ENCODE data around the gene PCDHA9.
"Not testable (repeated sequence)": the region's sequence is repeated elsewhere in the genome, so short reads cannot be mapped to it uniquely, and the experiment has no call there.

The PCDHA9 gene

GRCh38 chr5:140835622-140836510 lies 12.3 kb upstream of the PCDHA9 start:
- DNase-seq, result no peak

DNA sequence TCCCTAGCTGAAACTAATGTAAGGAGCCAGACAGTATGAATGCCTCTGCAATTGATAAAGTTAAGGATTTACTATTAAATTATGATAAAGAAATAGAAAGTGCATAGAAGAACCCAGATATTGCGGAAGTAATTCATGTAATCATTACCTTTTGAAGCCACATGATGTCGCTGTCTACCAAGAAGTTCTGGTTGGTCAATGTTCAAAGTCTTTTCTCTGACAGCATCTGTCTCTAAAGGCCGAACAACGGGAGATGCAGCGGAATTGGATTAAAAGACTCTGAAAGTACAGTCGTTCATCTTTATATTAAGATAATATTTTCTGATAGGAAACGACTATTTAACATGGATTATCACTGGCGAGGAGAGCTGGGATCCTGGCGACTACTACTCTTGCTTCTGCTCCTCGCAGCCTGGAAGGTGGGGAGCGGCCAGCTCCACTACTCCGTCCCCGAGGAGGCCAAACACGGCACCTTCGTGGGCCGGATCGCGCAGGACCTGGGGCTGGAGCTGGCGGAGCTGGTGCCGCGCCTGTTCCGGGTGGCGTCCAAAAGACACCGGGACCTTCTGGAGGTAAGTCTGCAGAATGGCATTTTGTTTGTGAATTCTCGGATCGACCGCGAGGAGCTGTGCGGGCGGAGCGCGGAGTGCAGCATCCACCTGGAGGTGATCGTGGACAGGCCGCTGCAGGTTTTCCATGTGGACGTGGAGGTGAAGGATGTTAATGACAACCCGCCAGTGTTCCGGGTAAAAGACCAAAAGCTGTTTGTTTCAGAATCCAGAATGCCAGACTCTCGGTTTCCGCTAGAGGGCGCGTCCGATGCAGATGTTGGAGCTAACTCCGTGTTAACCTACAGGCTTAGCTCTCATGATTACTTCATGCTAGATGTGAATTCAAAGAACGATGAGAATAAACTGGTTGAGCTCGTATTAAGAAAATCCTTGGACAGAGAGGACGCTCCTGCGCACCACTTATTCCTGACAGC lies 6.9 kb upstream of the PCDHA9 start, which contains the start of gene PCDHA8:
Gene PCDHA8, plus strand, starts transcription at position 210 of the 985 bp plus-strand sequence. Its CDS starts 135 bp downstream, at position 345.
- no peak for DNase-seq

GRCh38 chr5:140842798-140843733 lies 5.1 kb upstream of the PCDHA9 start:
- no peak for DNase-seq

GRCh38 chr5:140849831-140850634 lies 1.9 kb downstream of the PCDHA9 start:
- not testable (repeated sequence) for DNase-seq

GRCh38 chr5:140855772-140856674 lies 7.8 kb downstream of the PCDHA9 start, which contains the start of gene PCDHA10:
Gene PCDHA10, plus strand, starts transcription at chr5:140855897. Its CDS starts 152 bp downstream, at chr5:140856049.
- DNase-seq, result no peak

GRCh38 chr5:140857177-140857986 lies 9.2 kb downstream of the PCDHA9 start:
- no peak for DNase-seq

- DNase-seq, result no peak
Observed at GRCh38 chr5:140857987-140858240, 9.7 kb downstream of the PCDHA9 start.

- DNase-seq, result no peak
Observed at GRCh38 chr5:140862441-140863295, 14.5 kb downstream of the PCDHA9 start.

- no peak for DNase-seq
Observed at GRCh38 chr5:140868721-140869554, 20.8 kb downstream of the PCDHA9 start, which contains the start of gene PCDHA11. Gene PCDHA11, plus strand, starts transcription at chr5:140868957. Its CDS starts 147 bp downstream, at chr5:140869104.

DNA sequence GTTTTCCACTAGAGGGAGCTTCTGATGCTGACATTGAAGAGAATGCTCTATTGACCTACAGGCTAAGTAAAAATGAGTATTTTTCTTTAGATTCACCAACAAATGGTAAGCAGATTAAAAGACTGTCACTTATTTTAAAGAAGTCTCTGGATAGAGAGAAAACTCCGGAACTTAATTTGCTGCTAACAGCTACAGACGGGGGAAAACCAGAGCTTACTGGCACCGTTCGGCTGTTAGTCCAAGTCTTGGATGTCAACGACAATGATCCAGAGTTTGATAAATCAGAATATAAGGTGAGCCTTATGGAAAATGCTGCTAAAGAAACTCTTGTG lies 21.3 kb downstream of the PCDHA9 start:
- DNase-seq, result no peak

DNA sequence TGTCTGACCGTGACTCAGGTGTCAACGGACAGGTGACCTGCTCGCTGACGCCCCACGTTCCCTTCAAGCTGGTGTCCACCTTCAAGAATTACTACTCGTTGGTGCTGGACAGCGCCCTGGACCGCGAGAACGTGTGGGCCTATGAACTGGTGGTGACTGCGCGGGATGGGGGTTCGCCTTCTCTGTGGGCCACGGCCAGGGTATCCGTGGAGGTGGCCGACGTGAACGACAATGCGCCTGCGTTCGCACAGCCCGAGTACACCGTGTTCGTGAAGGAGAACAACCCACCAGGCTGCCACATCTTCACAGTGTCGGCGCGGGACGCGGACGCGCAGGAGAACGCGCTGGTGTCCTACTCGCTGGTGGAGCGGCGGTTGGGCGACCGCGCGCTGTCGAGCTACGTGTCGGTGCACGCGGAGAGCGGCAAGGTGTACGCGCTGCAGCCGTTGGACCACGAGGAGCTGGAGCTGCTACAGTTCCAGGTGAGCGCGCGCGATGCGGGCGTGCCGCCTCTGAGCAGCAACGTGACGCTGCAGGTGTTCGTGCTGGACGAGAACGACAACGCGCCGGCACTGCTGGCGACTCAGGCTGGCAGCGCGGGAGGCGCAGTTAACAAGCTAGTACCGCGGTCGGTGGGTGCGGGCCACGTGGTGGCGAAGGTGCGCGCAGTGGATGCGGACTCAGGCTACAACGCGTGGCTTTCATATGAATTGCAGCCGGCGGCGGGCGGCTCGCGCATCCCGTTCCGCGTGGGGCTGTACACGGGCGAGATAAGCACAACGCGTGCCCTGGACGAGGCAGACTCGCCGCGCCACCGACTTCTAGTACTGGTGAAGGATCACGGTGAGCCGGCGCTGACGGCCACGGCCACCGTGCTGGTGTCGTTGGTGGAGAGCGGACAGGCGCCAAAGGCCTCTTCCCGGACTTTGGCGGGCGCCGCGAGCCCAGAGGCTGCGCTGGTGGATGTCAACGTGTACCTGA lies 22.3 kb downstream of the PCDHA9 start:
- no peak for DNase-seq

DNA sequence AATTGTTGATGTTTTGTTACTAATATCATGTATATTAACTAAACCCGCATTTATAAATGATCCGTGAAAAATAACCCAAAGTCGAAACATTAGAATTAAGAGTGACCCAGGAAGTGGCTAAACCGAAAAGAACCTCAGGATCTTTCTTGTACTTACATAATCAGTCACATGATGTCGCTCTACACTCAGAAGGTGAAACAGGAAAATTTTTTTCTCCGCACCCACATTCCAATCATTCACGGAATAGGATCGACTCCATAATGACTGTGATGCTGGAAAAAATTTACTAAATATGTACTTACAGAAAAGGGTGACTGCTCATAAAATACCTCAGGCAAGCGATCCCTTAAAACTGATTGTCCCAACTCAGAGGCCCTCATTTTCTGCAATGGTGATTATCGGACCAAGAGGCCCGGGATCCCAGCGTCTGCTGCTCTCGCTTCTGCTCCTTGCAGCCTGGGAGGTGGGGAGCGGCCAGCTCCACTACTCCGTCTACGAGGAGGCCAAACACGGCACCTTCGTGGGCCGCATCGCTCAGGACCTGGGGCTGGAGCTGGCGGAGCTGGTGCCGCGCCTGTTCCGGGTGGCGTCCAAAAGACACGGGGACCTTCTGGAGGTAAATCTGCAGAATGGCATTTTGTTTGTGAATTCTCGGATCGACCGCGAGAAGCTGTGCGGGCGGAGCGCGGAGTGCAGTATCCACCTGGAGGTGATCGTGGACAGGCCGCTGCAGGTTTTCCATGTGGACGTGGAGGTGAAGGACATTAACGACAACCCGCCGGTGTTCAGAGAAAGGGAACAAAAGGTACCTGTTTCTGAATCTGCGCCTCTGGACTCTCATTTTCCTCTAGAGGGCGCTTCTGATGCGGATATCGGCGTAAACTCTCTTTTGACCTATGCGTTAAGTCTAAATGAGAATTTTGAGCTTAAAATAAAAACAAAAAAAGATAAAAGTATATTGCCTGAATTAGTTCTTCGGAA lies 27.2 kb downstream of the PCDHA9 start, which contains the start of gene PCDHA12:
Gene PCDHA12, plus strand, starts transcription at position 224 of the 981 bp plus-strand sequence. Its CDS starts 165 bp downstream, at position 389.
- no peak for DNase-seq

- not testable (repeated sequence) for DNase-seq
Observed at GRCh38 chr5:140876541-140877261, 28.5 kb downstream of the PCDHA9 start.

DNA sequence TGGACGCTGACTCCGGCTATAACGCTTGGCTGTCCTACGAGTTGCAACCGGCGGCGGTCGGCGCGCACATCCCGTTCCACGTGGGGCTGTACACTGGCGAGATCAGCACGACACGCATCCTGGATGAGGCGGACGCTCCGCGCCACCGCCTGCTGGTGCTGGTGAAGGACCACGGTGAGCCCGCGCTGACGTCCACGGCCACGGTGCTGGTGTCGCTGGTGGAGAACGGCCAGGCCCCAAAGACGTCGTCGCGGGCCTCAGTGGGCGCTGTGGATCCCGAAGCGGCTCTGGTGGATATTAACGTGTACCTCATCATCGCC lies 29.0 kb downstream of the PCDHA9 start:
- DNase-seq, result no peak
